GM19099 (cell line): ENCODE measurements around the gene PHLPP1.

ENCODE experiments used
- POLR2A ChIP-seq: IDR thresholded peaks from 3 replicates; pipeline ENCODE4 v1.6.1; 2011; ENCODE audit warnings: low read depth; ENCODE audit not compliant: insufficient read length; ENCODE audit errors: extremely low read depth

PHLPP1 gene

DNA sequence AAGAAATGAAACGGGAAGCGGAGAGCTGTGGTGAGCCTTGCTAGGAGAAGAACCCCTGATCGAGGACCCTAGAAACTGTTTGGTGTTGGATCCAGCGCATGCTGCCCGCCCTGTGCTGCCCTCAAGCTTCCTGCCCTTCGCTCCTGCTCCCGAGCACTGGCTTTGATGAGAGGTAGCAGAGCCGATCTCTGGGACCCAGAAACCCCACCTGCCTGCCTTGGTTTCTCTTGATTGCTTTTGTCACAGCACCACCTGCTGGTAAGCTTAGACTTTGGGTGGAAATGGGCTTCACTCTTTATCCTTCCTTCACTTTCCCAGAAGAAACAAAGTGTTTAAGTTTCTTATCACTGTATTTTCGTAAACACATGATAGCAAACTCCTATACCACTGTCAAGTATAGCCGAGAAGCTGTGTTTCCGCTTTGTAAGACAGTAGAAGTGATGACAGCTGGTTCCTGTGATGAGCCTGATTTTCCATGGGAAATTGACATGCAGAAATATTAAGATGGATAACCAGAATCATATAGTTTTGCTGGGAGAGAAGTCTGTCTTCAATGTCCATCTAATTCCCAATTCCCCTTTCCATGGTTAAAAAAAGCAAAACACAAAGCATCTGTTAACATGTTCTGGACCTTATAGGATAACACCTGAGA is 267.4 kb downstream of the PHLPP1 start:
- no peak for TF ChIP-seq POLR2A

- TF ChIP-seq POLR2A: no peak
These were observed 269.4 kb downstream of the PHLPP1 start for GRCh38 chr18:62984656-62985315.

GRCh38 chr18:62986490-62986889 is 271.1 kb downstream of the PHLPP1 start:
- no peak for TF ChIP-seq POLR2A

DNA sequence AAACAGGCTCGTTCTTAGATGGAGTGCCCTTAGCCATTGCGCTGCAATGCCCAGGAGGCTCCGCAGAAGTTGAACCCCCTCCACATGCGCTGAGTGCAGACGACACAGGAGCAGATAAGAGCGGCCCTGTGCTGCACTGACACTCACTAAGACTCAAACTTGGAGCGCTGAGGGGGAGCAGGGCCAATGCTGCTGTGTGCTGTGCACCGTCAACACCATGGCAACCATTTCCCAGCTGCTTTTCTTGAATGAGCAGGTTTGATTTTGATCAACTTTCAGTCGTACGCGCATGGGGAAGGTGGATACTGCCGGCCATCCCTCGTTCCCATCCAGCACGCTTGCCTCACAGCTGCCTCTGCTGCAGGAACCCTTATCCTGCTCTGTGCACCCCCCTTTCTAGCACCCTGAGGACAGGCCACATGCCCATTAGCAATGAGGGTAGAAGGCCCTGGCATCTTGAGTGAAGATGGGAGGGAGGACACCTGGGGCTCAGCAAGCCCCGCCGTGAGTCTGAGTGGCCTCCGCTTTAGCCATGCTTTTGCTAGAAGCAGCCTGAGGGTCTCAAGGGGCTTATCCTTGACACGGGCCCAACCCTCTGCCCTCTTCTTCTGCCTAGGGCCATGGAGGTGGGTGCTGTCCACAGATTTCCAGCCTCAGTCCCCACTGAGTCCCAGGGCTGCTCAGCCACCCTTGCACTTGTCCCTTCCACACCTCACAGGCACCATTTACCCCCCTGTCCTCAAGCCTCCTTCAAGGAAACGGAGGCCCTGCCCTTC is 271.9 kb downstream of the PHLPP1 start:
- no peak for TF ChIP-seq POLR2A

- no peak for TF ChIP-seq POLR2A
These were observed 272.5 kb downstream of the PHLPP1 start for GRCh38 chr18:62987859-62988258.

DNA sequence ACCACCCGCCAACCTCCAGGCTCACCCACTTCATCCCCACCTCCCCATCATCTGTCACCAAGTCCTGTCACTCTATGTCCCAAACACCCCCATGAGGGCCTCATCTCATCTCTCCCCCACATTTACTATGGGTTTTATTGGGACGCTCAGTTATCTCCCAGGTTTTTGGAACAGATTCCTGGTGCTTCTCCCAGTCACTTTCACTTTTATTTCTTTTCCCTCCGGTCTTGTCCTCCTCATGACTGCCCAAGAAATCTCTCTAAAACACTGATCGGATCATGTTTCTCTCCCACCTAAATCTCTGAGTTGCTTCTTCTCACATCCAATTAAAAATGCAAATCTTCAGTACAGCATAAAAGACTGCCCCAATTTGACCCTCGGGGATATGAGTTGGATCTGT is 273.1 kb downstream of the PHLPP1 start:
- TF ChIP-seq POLR2A: no peak

DNA sequence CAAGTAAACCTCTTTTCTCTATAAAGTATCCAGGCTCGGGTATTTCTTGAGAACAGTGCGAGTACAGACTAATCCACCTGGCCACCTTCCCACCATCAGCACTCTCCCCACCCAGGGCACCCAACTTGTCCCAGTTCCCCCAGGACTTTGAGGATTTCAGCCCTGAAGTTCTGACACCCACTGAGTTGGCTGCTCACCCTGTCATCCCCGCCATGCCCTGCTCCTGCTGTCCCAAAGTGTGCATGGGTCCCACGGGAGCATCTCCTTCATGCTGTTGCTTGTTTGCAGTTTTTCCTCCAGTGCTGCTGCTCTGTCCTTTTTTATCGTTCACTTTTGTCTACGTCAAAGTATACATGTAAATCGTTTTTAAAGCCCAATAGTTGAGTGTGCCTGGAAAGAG is 273.9 kb downstream of the PHLPP1 start:
- TF ChIP-seq POLR2A: no peak

DNA sequence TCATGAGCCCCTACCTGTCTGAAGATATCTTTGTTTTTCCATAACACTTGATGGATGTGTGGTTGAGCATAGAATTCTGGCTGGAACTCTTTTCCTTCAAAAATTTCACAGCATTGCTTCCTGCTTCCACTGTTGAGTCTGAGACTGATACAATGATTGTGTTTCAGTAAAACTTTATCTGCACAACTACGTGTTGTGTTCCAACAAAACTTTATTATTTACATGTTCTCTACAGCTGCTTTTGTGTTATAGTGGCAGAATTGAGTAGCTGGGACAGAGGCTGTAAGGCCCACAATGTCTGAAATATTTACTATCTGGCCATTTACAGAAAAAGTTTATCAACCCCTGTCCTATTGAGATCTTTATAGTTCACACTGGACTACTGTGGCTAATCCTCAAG is 275.3 kb downstream of the PHLPP1 start:
- no peak for TF ChIP-seq POLR2A

DNA sequence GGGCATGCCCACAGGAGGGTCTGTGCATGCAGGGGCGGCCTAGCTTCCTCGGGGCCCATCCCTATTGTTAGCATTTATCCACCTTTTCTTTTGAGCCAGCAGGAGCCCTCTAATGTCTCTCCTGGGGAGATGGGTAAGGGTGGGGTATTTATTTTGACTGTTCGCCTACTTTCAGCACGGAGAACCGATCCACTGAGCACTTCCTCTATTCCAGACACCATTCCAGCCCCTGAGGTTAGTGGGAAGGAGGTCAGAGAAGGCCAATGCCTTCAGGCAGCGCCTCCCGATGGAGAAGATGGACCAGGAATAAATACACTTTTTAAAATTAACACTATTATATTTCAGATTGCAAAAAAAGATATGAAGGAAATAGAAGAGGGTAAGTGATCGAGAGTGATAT is 276.0 kb downstream of the PHLPP1 start:
- no peak for TF ChIP-seq POLR2A

GRCh38 chr18:62991959-62992358 is 276.6 kb downstream of the PHLPP1 start:
- no peak for TF ChIP-seq POLR2A

DNA sequence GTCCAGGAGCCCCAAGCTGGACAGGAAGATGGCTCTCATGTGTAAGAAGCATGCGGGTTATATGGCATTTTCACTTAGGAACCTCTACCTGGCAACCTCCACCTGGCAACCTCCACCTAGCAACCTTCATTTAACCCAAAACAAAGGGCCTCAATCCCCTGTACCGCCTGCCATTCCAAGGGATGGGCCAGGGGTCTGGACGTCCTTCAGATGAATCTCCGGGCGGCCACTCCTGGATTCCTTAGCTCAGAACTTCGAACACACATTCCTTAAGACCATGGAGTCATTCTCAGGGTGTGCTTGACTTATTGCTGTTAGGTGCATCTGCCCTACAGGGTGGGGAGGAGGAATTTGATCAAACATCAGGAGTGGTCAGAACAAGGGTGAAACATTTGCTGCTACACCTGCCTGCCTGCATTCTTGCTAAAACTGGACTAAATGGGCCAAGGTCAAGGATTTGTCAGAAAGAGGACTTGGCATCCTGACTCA is 277.6 kb downstream of the PHLPP1 start:
- TF ChIP-seq POLR2A: no peak

- TF ChIP-seq POLR2A: no peak
These were observed 281.2 kb downstream of the PHLPP1 start for GRCh38 chr18:62996566-62996965.

GRCh38 chr18:62997076-62997475 is 281.7 kb downstream of the PHLPP1 start:
- TF ChIP-seq POLR2A: no peak

- TF ChIP-seq POLR2A: no peak
These were observed 283.1 kb downstream of the PHLPP1 start for GRCh38 chr18:62998443-62998842.

- TF ChIP-seq POLR2A: no peak
These were observed 284.1 kb downstream of the PHLPP1 start for GRCh38 chr18:62999392-62999791.

DNA sequence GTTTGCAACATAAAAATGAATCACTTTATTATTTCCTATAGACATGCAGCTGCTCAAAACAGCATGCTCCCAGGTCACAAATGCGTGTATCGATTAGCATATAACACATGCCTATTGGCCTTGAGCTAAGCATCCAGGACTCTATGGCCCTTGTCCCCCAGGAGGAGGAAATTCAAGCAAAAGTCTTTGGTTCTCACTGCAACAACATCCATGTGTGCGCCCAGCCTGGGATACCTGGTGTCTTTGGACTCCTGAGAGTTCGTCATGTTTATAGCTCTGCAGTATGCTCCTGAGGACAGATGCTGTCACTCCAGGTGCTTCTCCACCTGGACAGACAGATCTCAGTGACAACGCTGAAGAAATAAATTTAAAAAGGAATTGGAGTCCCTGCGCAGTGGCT is 284.6 kb downstream of the PHLPP1 start:
- TF ChIP-seq POLR2A: no peak

- no peak for TF ChIP-seq POLR2A
These were observed 285.5 kb downstream of the PHLPP1 start for GRCh38 chr18:63000839-63001238.

- no peak for TF ChIP-seq POLR2A
These were observed 286.5 kb downstream of the PHLPP1 start for GRCh38 chr18:63001861-63002260.
